DND-41 (cell line): ENCODE results near the gene SLC17A4.

Experiments
- CTCF ChIP-seq: IDR thresholded peaks from 2 replicates; pipeline ENCODE4 v1.5.1; 2012; ENCODE audit warnings: borderline replicate concordance, low read length, moderate library complexity, mild to moderate bottlenecking; ENCODE audit not compliant: poor library complexity, severe bottlenecking; ENCODE audit errors: extremely low read depth
- EZH2 ChIP-seq: IDR thresholded peaks from 3 replicates; pipeline ENCODE4 v1.6.1; 2012; ENCODE audit warnings: borderline replicate concordance, low read depth, mild to moderate bottlenecking, moderate library complexity, low read length, inconsistent platforms; ENCODE audit not compliant: severe bottlenecking

GRCh38 chr6:25821341-25821740 is 66.8 kb downstream of the SLC17A4 start:
- TF ChIP-seq EZH2 (no peak), CTCF (no peak)
